Suprapubic skin (tissue), 4 donors: ENCODE data around the gene GGN. TPM values are rescaled to one million over a fixed set of nuclear protein-coding genes. Genes with fewer than 3 reads are reported as not detected.

Source experiments
- DNase-seq, 2 donors: peaks; one replicate each; pipeline ENCODE4 v3.0.0-alpha.2; 2019; ENCODE audit warnings: low spot score in 2 of 2
- H3K27ac ChIP-seq: fragments of 200-600 bp; sonication (generic); one replicate; pipeline ENCODE4 v1.5.1; 2019
- H3K27me3 ChIP-seq: fragments of 200-600 bp; sonication (generic); one replicate; pipeline ENCODE4 v1.5.1; 2019
- H3K36me3 ChIP-seq: fragments of 200-600 bp; sonication (generic); one replicate; pipeline ENCODE4 v1.5.1; 2019
- H3K4me1 ChIP-seq: fragments of 200-600 bp; sonication (generic); one replicate; pipeline ENCODE4 v1.5.1; 2019
- H3K4me3 ChIP-seq: fragments of 200-600 bp; sonication (generic); one replicate; pipeline ENCODE4 v1.5.1; 2019; ENCODE audit warnings: mild to moderate bottlenecking
- H3K9me3 ChIP-seq: fragments of 200-600 bp; sonication (generic); one replicate; pipeline ENCODE4 v1.5.1; 2019
- CTCF ChIP-seq, 2 donors: fragments of 200-600 bp in 1 of 2; fragments of 450-650 bp in 1 of 2; sonication (generic) in 1 of 2; IDR thresholded peaks; one replicate each; pipeline ENCODE4 v1.5.1; 2016 to 2019; ENCODE audit warnings: antibody characterized with exemption in 2 of 2, mild to moderate bottlenecking in 1 of 2, moderate library complexity in 1 of 2
- EP300 ChIP-seq: sonication (generic); formaldehyde crosslinking; IDR thresholded peaks from one replicate; pipeline ENCODE4 v1.6.1; 2017; ENCODE audit warnings: antibody characterized with exemption
- POLR2A ChIP-seq, 2 donors: fragments of 450-650 bp; IDR thresholded peaks; one replicate each; pipeline ENCODE4 v1.6.1; 2017; ENCODE audit warnings: antibody characterized with exemption in 2 of 2, mild to moderate bottlenecking in 2 of 2, moderate library complexity in 2 of 2
- POLR2AphosphoS5 ChIP-seq, 3 donors: sonication (generic); formaldehyde crosslinking; IDR thresholded peaks; one replicate each; pipeline ENCODE4 v1.6.1; 2017; ENCODE audit warnings: antibody characterized with exemption in 3 of 3
- WGBS: methylation state at CpG from one replicate; pipeline ENCODE4 v1.1.5; 2018; 5-methylcytosine and 5-hydroxymethylcytosine counted together
- total RNA-seq, 4 donors: library from RNA; depleted of rRNA; stranded (reverse); fragments of >200 nt; gene quantifications; one replicate each; pipeline ENCODE4 v1.1.0, GENCODE V29; 2016

The GGN gene
- total RNA-seq, 4 donors from 2014 or later, result 0.26 to 0.68 (median 0.60) TPM; not detected in 1

GRCh38 chr19:38360351-38360750, 27.5 kb downstream of the GGN start:
- Histone ChIP-seq H3K27ac (no peak overlapping the region), H3K36me3 (no peaks in the 10 kb centered on the region), H3K9me3 (no peaks in the 10 kb centered on the region), H3K27me3 (peaks cover 19% of the 10 kb centered on the region), H3K4me3 (no peak overlapping the region), H3K4me1 (peaks cover 21% of the 10 kb centered on the region)
- DNase-seq, result no peak
- 92% methylated on average over 1 of the region's 9 CpGs for WGBS
- TF ChIP-seq POLR2A (IDR thresholded peaks at IDR 0.05), result no peak
- no peak for TF ChIP-seq EP300
- no peak for TF ChIP-seq POLR2AphosphoS5 (IDR thresholded peaks at IDR 0.05)
- TF ChIP-seq CTCF (IDR thresholded peaks at IDR 0.05), result no peak

DNA sequence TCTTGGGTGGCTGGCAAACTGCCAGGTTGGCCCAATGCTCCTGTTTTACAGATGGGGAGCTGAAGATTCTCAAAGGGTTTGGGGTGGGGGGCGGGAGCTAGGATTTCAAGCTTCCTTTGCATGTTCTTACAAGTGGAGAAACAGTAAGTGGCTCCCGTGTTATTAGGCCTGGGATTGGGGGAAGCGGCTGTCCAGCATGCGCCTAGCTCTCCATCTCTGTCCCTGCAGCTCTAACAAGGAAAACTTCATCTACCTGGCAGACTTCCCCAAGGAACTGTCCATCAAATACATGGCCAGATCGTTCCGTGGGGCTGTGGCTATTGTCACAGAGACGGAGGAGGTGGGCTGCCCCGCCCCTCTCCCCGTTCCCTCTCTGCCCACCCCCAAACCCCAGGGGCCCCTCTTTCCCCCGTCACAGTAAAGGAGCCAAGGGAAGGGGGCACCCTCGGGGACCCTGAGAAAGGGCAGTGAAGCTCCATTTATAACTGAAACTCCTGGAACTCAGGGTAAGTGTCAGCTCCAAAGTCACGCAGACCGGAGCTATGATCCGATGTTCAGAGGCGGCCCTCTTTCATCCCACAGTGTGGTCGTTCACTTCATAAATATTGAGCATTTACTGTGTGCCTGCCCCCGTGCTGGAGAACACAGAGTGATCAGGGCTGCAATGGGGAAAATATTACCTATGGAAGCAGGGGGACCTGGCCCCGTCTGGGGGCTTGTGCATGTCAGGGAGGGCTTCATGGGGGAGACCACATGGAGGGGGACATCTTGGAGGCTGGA, 28.4 kb downstream of the GGN start:
- WGBS, result 33% methylated on average over 13 of the region's 18 CpGs
- DNase-seq, result no peak
- TF ChIP-seq CTCF (IDR thresholded peaks at IDR 0.05) (no peak), EP300 (no peak)
- peaks cover 21% of the 10 kb centered on the region for H3K4me1 ChIP-seq
- H3K4me3 ChIP-seq, result no peak overlapping the region
- peaks cover 19% of the 10 kb centered on the region for H3K27me3 ChIP-seq
- H3K36me3 ChIP-seq, result no peaks in the 10 kb centered on the region
- no peak overlapping the region for H3K27ac ChIP-seq
- no peaks in the 10 kb centered on the region for H3K9me3 ChIP-seq

DNA sequence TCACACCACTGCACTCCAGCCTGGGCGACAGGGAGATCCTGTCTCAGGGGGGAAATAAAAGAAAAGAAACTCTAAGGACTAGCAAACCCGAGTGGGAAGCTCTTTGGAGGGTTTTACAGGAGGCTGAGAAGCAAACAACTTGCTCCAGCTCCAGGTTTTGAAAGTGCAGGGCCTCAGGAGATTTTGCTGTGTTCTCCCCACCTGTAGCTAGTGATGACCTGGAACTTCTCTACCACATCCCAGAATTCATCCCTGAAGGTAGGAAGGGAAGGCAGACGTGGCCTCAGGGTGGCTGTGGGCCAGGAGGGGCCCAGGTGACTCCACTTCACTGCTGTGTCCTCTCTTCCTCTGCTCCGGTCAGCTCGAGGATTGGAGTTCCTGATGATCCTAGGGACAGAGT, 29.8 kb downstream of the GGN start:
- DNase-seq, result no peak
- 40% methylated on average over 3 of the region's 5 CpGs for WGBS
- TF ChIP-seq EP300 (no peak), POLR2AphosphoS5 (IDR thresholded peaks at IDR 0.05) (no peak), POLR2A (IDR thresholded peaks at IDR 0.05) (no peak), CTCF (IDR thresholded peaks at IDR 0.05) (no peak)

GRCh38 chr19:38355728-38356725, 31.8 kb downstream of the GGN start:
- Histone ChIP-seq H3K9me3 (no peaks in the 10 kb centered on the region), H3K4me3 (no peak overlapping the region), H3K36me3 (no peaks in the 10 kb centered on the region), H3K4me1 (peaks cover under 1% of the 10 kb centered on the region), H3K27ac (no peak overlapping the region), H3K27me3 (peaks cover 17% of the 10 kb centered on the region)
- no peak for TF ChIP-seq CTCF (IDR thresholded peaks at IDR 0.05)
- WGBS, result 81% methylated on average over 16 of the region's 16 CpGs
- DNase-seq, result no peak

More for the DNA sequence above, 29.8 kb downstream of the GGN start:
- H3K4me3 ChIP-seq, result no peak overlapping the region
- H3K27me3 ChIP-seq, result peaks cover 19% of the 10 kb centered on the region
- H3K9me3 ChIP-seq, result no peaks in the 10 kb centered on the region
- peaks cover 19% of the 10 kb centered on the region for H3K4me1 ChIP-seq
- H3K36me3 ChIP-seq, result no peaks in the 10 kb centered on the region
- H3K27ac ChIP-seq, result no peak overlapping the region

GRCh38 chr19:38352611-38353010, 35.2 kb downstream of the GGN start:
- Histone ChIP-seq H3K27me3 (no peaks in the 10 kb centered on the region), H3K36me3 (no peaks in the 10 kb centered on the region), H3K27ac (no peak overlapping the region), H3K4me3 (no peak overlapping the region), H3K9me3 (no peaks in the 10 kb centered on the region), H3K4me1 (no peaks in the 10 kb centered on the region)
- TF ChIP-seq POLR2AphosphoS5 (IDR thresholded peaks at IDR 0.05) (no peak), CTCF (IDR thresholded peaks at IDR 0.05) (no peak), POLR2A (IDR thresholded peaks at IDR 0.05) (no peak), EP300 (no peak)
- WGBS, result 58% methylated on average over 8 of the region's 8 CpGs
- no peak for DNase-seq
